ENCODE data around the gene GRM8.

GRCh38 chr7:127081539-127081938 is 171.2 kb downstream of the GRM8 start:
- TF ChIP-seq CTCF (conservative IDR thresholded peaks at IDR 0.05; ENCODE audit: low read depth, low read length) (no peak), EZH2 (IDR thresholded peaks at IDR 0.05; ENCODE audit: low read length, unreplicated experiment) (no peak), EZH2phosphoT487 (IDR thresholded peaks at IDR 0.05; ENCODE audit: borderline replicate concordance, low read length) (no peak)

Data from PC-3 (cell line).